Measurements from ENCODE around the gene IL17C. TPM values are rescaled to one million over a fixed set of nuclear protein-coding genes. Genes with fewer than 3 reads are reported as not detected.

IL17C gene
- total and polyA plus RNA-seq, 9 of the 15 experiments (the other 6 are each of a cell fraction or from before 2014, with no cell fraction given) = not detected

GRCh38 chr16:88651276-88651988 lies 13.1 kb downstream of the IL17C start (continued):
- peak; percentile 89 for TF ChIP-seq ZBTB40 (IDR thresholded peaks at IDR 0.05)
- TF ChIP-seq ZBTB40 (CRISPR knock-in tag; IDR thresholded peaks at IDR 0.05) = no peak
- no peak for TF ChIP-seq POLR3A (IDR thresholded peaks at IDR 0.05; ENCODE audit: borderline replicate concordance, extremely low read depth, insufficient read depth, insufficient read length)
- no peak for TF ChIP-seq CEBPZ (IDR thresholded peaks at IDR 0.05; ENCODE audit: borderline replicate concordance, low read depth, low read length)
- no peak for TF ChIP-seq GTF2E2 (tag; IDR thresholded peaks at IDR 0.05)
- 0 out of 2 replicates have a peak, but pooled peaks have one; percentile 27 for TF ChIP-seq NFE2 (IDR thresholded peaks at IDR 0.05; ENCODE audit: low read depth)
- 0 out of 2 replicates have a peak, but pooled peaks have one; percentile 35 for TF ChIP-seq ZBTB17 (CRISPR knock-in tag; IDR thresholded peaks at IDR 0.05)
- TF ChIP-seq KDM2B (CRISPR knock-in tag; IDR thresholded peaks at IDR 0.05) = no peak
- no peak for TF ChIP-seq MAFG (tag; conservative IDR thresholded peaks at IDR 0.05)
- TF ChIP-seq MITF (IDR thresholded peaks at IDR 0.05) = no peak
- no peak for TF ChIP-seq ZNF449 (CRISPR knock-in tag; IDR thresholded peaks at IDR 0.05)
- TF ChIP-seq RNF2 (IDR thresholded peaks at IDR 0.05) = no peak

Measured in K562 (cell line).